GM23338 (cell line): Measurements from ENCODE around the gene ZNF365.

Experiments
- POLR2AphosphoS5 ChIP-seq: IDR thresholded peaks from 2 replicates; pipeline ENCODE4 v1.6.1; 2016; ENCODE audit warnings: antibody characterized with exemption, low read depth
- TF ChIP-seq, protein P1 (sequence below), 2 experiments: fragments of 200-600 bp in 1 of 2; sonication (generic) in 1 of 2; conservative IDR thresholded peaks; 2 replicates each; pipeline versions ENCODE4 v1.5.1 to v1.6.1; 2016 to 2017; ENCODE audit warnings: antibody characterized with exemption in 2 of 2, low read depth in 2 of 2, mild to moderate bottlenecking in 2 of 2, moderate library complexity in 1 of 2

GRCh38 chr10:62426086-62426485, 51.9 kb downstream of the ZNF365 start:
- TF ChIP-seq, protein P1, sequence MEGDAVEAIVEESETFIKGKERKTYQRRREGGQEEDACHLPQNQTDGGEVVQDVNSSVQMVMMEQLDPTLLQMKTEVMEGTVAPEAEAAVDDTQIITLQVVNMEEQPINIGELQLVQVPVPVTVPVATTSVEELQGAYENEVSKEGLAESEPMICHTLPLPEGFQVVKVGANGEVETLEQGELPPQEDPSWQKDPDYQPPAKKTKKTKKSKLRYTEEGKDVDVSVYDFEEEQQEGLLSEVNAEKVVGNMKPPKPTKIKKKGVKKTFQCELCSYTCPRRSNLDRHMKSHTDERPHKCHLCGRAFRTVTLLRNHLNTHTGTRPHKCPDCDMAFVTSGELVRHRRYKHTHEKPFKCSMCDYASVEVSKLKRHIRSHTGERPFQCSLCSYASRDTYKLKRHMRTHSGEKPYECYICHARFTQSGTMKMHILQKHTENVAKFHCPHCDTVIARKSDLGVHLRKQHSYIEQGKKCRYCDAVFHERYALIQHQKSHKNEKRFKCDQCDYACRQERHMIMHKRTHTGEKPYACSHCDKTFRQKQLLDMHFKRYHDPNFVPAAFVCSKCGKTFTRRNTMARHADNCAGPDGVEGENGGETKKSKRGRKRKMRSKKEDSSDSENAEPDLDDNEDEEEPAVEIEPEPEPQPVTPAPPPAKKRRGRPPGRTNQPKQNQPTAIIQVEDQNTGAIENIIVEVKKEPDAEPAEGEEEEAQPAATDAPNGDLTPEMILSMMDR (conservative IDR thresholded peaks at IDR 0.05; ENCODE audit: low read depth in 2 of 2) = no peak
- TF ChIP-seq POLR2AphosphoS5 = no peak
